ENCODE data around the gene NCKAP5. TPM values are rescaled to one million over a fixed set of nuclear protein-coding genes. Genes with fewer than 3 reads are reported as not detected.

The NCKAP5 gene
- polyA plus RNA-seq, 1 experiment, result 2.1 TPM

GRCh38 chr2:133062931-133063665 is 505.2 kb downstream of the NCKAP5 start:
- Histone ChIP-seq H3K36me3 (ENCODE audit: control insufficient read depth, insufficient read depth, low read length) (no peaks in the 10 kb centered on the region), H3K4me3 (ENCODE audit: low read depth, low read length) (no peak overlapping the region), H3K27me3 (ENCODE audit: control insufficient read depth, insufficient read depth, low read length) (no peaks in the 10 kb centered on the region)
- CTCF ChIA-PET, result interaction anchor here (0.6 kb wide), 1 partner anchor 176 kb away, joined by 3 read pairs; no protein-coding TSS in a partner anchor
- POLR2A ChIA-PET, result no interaction called here
- no peak for DNase-seq (ENCODE audit: low read depth)
- TF ChIP-seq CTCF (IDR thresholded peaks at IDR 0.05; ENCODE audit: insufficient read depth, low read depth, low read length), result no peak

GRCh38 chr2:133061874-133062593 is 506.2 kb downstream of the NCKAP5 start:
- Histone ChIP-seq H3K4me3 (ENCODE audit: low read depth, low read length) (no peak overlapping the region), H3K36me3 (ENCODE audit: control insufficient read depth, insufficient read depth, low read length) (no peaks in the 10 kb centered on the region), H3K27me3 (ENCODE audit: control insufficient read depth, insufficient read depth, low read length) (no peaks in the 10 kb centered on the region)
- DNase-seq (ENCODE audit: low read depth), result no peak
- CTCF ChIA-PET, result no interaction called here
- TF ChIP-seq CTCF (IDR thresholded peaks at IDR 0.05; ENCODE audit: insufficient read depth, low read depth, low read length), result no peak
- POLR2A ChIA-PET, result no interaction called here

GRCh38 chr2:133054297-133054696 is 514.0 kb downstream of the NCKAP5 start:
- POLR2A ChIA-PET, result no interaction called here

GRCh38 chr2:133053541-133053940 is 514.7 kb downstream of the NCKAP5 start:
- no peaks in the 10 kb centered on the region for H3K27me3 ChIP-seq (ENCODE audit: control insufficient read depth, insufficient read depth, low read length)
- no peak for DNase-seq (ENCODE audit: low read depth)
- no peaks in the 10 kb centered on the region for H3K36me3 ChIP-seq (ENCODE audit: control insufficient read depth, insufficient read depth, low read length)
- POLR2A ChIA-PET, result no interaction called here
- TF ChIP-seq CTCF (IDR thresholded peaks at IDR 0.05; ENCODE audit: insufficient read depth, low read depth, low read length), result no peak
- CTCF ChIA-PET, result no interaction called here
- no peak overlapping the region for H3K4me3 ChIP-seq (ENCODE audit: low read depth, low read length)

More at GRCh38 chr2:133054297-133054696, 514.0 kb downstream of the NCKAP5 start:
- no peak for TF ChIP-seq CTCF (IDR thresholded peaks at IDR 0.05; ENCODE audit: insufficient read depth, low read depth, low read length)
- DNase-seq (ENCODE audit: low read depth), result peak; percentile 17
- CTCF ChIA-PET, result no interaction called here
- no peaks in the 10 kb centered on the region for H3K27me3 ChIP-seq (ENCODE audit: control insufficient read depth, insufficient read depth, low read length)
- no peak overlapping the region for H3K4me3 ChIP-seq (ENCODE audit: low read depth, low read length)
- no peaks in the 10 kb centered on the region for H3K36me3 ChIP-seq (ENCODE audit: control insufficient read depth, insufficient read depth, low read length)

GRCh38 chr2:133045787-133046186 is 522.5 kb downstream of the NCKAP5 start:
- H3K27me3 ChIP-seq (ENCODE audit: control insufficient read depth, insufficient read depth, low read length), result no peaks in the 10 kb centered on the region
- H3K36me3 ChIP-seq (ENCODE audit: control insufficient read depth, insufficient read depth, low read length), result no peaks in the 10 kb centered on the region
- ChIA-PET CTCF (no interaction called here), POLR2A (no interaction called here)
- no peak overlapping the region for H3K4me3 ChIP-seq (ENCODE audit: low read depth, low read length)
- no peak for DNase-seq (ENCODE audit: low read depth)
- TF ChIP-seq CTCF (IDR thresholded peaks at IDR 0.05; ENCODE audit: insufficient read depth, low read depth, low read length), result no peak
